GM13977 (cell line): ENCODE measurements around the gene FAM149A.

Source experiments
- DNase-seq: peaks from one replicate; pipeline ENCODE4 v3.0.0; 2012; ENCODE audit warnings: low spot score
- CTCF ChIP-seq: IDR thresholded peaks from 2 replicates; pipeline ENCODE4 v1.5.1; 2012; ENCODE audit warnings: mild to moderate bottlenecking, control low read depth; ENCODE audit not compliant: insufficient read depth; ENCODE audit errors: extremely low read depth, missing control alignments
- in situ Hi-C: fragments of 300-500 bp; cut with MboI; formaldehyde crosslinking; loops from one replicate; pipeline ENCODE4 v1.12.0; 2022; ENCODE audit warnings: low sequenced_read_pairs, low pct_unique_long_range_greater_than_20kb, mixed read lengths, inconsistent platforms; ENCODE audit not compliant: unreplicated experiment

FAM149A gene

GRCh38 chr4:186104114-186104889 lies at the start of gene FAM149A:
Gene FAM149A (plus strand): TSS chr4:186104704.
- DNase-seq: peak; percentile 57
- no peak for TF ChIP-seq CTCF
- in situ Hi-C loops: no loop called here

DNA sequence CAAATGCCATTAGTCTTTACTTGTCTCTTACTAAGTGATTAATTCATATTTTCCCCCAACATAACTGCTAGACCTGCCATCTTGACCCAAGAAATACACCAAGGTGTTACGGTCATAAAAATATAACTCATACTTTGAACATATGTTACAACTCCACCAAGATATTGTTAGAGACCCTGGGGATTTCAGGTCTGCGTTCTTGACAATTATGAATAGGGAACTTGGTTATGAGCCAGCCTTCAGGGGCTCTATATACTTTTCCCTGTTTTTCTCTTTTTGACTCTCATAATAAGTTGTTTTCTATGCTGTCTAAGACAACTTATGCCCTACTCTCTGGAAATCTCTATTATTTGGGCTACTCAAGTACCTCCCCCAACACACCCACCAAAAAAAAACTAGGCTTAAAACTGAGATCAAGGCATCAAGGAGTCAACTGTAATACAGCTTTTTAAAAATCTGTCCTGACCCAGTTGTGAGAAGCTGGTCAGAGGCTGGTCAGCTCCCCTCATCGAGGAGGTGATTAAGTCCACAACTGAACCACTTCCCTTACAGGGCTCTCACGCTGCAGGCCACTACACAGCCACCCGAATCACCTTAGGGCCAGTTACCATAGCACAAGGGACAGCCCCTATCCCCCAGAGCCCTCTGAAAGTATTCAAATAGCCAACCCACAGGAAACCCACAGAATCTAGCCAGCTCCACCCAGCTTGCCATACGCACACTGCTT lies 46.1 kb upstream of the FAM149A start:
- no peak for TF ChIP-seq CTCF
- in situ Hi-C loops: no loop called here
- DNase-seq: peak; percentile 73

DNA sequence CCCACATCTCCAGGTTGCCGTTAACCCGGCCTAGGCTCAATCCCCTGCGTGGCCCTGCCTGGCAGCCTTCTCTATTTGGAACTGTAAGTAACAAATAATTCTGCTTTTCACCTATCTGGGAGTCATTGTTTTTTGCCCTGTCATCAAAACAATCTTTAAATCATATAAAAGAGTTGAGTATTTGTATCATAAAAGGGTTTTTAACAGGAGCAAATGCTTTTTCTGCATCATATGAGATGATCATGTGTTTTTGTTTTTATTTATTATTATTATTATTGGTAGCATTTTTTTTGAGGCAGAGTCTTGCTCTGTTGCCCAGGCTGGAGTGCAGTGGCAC lies 45.6 kb upstream of the FAM149A start:
- no peak for TF ChIP-seq CTCF
- no peak for DNase-seq
- in situ Hi-C loops: no loop called here

DNA sequence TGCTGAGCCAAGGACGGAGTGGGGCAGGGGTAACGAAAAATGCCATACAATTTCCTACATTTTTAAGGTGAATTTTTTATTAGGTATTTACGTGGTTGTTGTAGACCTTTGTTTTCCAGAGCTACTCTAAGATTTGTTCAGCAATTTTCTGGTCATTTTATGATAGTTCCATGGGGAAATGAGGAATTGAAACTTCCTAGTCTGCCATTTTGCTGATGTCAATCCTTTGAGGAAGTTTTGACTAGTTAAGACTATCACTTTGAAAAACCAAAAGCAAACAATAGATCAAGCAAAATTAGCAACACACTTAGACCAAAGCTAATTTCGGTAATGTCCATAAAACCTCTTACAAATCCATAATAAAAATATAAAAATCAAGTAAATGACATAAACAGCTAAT lies 42.6 kb upstream of the FAM149A start:
- DNase-seq: no peak
- no peak for TF ChIP-seq CTCF
- in situ Hi-C loops: no loop called here

- in situ Hi-C loops: no loop called here
- DNase-seq: peak; percentile 25
- TF ChIP-seq CTCF: peak; percentile 42
These were observed 36.6 kb upstream of the FAM149A start for GRCh38 chr4:186067757-186068385.

DNA sequence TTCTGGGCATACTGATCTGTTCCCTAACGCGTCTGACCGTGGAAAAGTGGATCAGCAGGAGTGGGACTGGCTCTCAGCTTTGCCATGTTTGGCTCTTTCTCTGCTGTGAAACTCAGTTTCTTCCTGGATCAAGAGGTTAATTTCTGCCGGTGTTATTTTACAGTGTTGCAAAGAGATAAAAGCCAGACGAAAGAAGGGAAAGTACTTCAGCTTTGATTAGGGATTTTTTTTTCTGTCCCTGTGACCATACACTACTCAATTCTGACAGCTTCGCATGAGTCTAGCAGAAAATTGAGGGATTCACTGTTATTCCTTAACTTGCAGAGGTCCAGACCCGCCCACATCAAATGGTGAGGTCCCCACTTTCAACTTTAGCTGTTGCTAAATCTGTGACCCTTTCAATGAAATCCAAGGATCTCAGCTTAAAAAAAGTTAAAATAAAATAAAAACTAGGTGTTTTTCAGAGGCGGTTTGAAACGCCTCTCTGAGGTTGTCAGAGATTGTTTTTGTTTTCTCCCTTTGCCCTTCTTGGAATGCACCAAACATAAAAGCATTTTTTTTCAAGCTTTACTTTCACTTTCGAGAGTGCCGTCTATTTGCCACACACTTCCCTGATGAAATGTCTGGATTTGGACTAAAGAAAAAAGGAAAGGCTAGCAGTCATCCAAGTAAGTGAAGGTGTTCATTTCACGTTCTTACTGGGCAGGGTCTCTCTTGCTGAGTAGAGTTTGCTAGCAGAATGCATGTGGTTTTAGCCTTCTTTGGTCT lies 35.7 kb upstream of the FAM149A start, which contains the start of gene TLR3:
Gene TLR3, plus strand, starts transcription at position 576 of the 768 bp plus-strand sequence. CDS start 7,464 bp downstream, outside the sequence.
- in situ Hi-C loops: no loop called here
- no peak for DNase-seq
- no peak for TF ChIP-seq CTCF
